WTC11 (cell line): ENCODE results near the gene RPL27. TPM values are rescaled to one million over a fixed set of nuclear protein-coding genes. Genes with fewer than 3 reads are reported as not detected.

Source experiments
- ATAC-seq: fragments of 200-7000 bp; cut with Tn5 transposase; 2 replicates; pipeline ENCODE4 v1.10.0; 2021; ENCODE audit warnings: mild to moderate bottlenecking, moderate library complexity
- CTCF ChIA-PET: fragments of 300-600 bp; sonication (Branson Sonifier 250); formaldehyde crosslinking; loops from one replicate; lab custom pipeline; 2021; ENCODE audit warnings: antibody characterized with exemption; lab: Charles Lee
- POLR2A ChIA-PET: fragments of 350-600 bp; sonication (Branson Sonifier 250); formaldehyde crosslinking; loops from one replicate; lab custom pipeline; 2021; ENCODE audit warnings: antibody characterized with exemption; lab: Charles Lee
- DNase-seq: peaks from one replicate; pipeline ENCODE4 v3.0.0; 2021; ENCODE audit warnings: low spot score
- H3K27ac Mint-ChIP-seq: 2 replicates; pipeline ENCODE4 v1.8.0; 2021; ENCODE audit warnings: mixed read lengths
- H3K27me3 Mint-ChIP-seq: 2 replicates; pipeline ENCODE4 v1.8.0; 2021; ENCODE audit warnings: low read depth, mild to moderate bottlenecking, moderate library complexity, mixed read lengths
- H3K36me3 Mint-ChIP-seq: 2 replicates; pipeline ENCODE4 v1.8.0; 2021; ENCODE audit warnings: mixed read lengths
- H3K4me1 Mint-ChIP-seq: 2 replicates; pipeline ENCODE4 v1.8.0; 2022; ENCODE audit warnings: mixed read lengths
- H3K4me3 Mint-ChIP-seq: 2 replicates; pipeline ENCODE4 v1.8.0; 2021; ENCODE audit warnings: mild to moderate bottlenecking, moderate library complexity, mixed read lengths
- H3K9me3 Mint-ChIP-seq: 2 replicates; pipeline ENCODE4 v1.8.0; 2021; ENCODE audit warnings: mixed read lengths
- ATF2 ChIP-seq: sonication (generic); formaldehyde crosslinking; IDR thresholded peaks from 2 replicates; pipeline ENCODE4 v1.8.1; 2022; ENCODE audit warnings: low read depth, missing genetic modification reagents, borderline replicate concordance
- CBFB ChIP-seq: sonication (generic); formaldehyde crosslinking; IDR thresholded peaks from 2 replicates; pipeline ENCODE4 v1.8.1; 2022; ENCODE audit warnings: mild to moderate bottlenecking, low read depth, missing genetic modification reagents
- CTCF ChIP-seq: fragments of 200-600 bp; IDR thresholded peaks from 2 replicates; pipeline ENCODE4 v1.8.0; 2022; ENCODE audit warnings: antibody characterized with exemption
- E2F1 ChIP-seq: sonication (generic); formaldehyde crosslinking; IDR thresholded peaks from 2 replicates; pipeline ENCODE4 v1.8.0; 2022; ENCODE audit warnings: mild to moderate bottlenecking, missing genetic modification reagents
- ELF4 ChIP-seq: sonication (generic); formaldehyde crosslinking; IDR thresholded peaks from 2 replicates; pipeline ENCODE4 v1.8.1; 2022; ENCODE audit warnings: low read depth, mild to moderate bottlenecking, moderate library complexity, missing genetic modification reagents
- ETV6 ChIP-seq: sonication (generic); formaldehyde crosslinking; IDR thresholded peaks from 2 replicates; pipeline ENCODE4 v1.8.1; 2022; ENCODE audit warnings: mild to moderate bottlenecking, missing genetic modification reagents
- FOXJ3 ChIP-seq: sonication (generic); formaldehyde crosslinking; IDR thresholded peaks from 2 replicates; pipeline ENCODE4 v1.9.0; 2021; ENCODE audit warnings: missing genetic modification reagents, mild to moderate bottlenecking, borderline replicate concordance
- IRF1 ChIP-seq: sonication (generic); formaldehyde crosslinking; IDR thresholded peaks from 2 replicates; pipeline ENCODE4 v1.8.0; 2023; ENCODE audit warnings: missing genetic modification reagents
- IRF2 ChIP-seq: sonication (generic); formaldehyde crosslinking; IDR thresholded peaks from 2 replicates; pipeline ENCODE4 v1.8.0; 2022; ENCODE audit warnings: low read depth, missing genetic modification reagents, borderline replicate concordance
- JUN ChIP-seq: sonication (generic); formaldehyde crosslinking; IDR thresholded peaks from 2 replicates; pipeline ENCODE4 v1.8.0; 2023; ENCODE audit warnings: mild to moderate bottlenecking, missing genetic modification reagents
- MXD4 ChIP-seq: fragments of 250-450 bp; sonication (Bioruptor Pico); IDR thresholded peaks from 2 replicates; pipeline ENCODE4 v1.8.0; 2021; ENCODE audit warnings: mild to moderate bottlenecking, moderate library complexity, borderline replicate concordance
- MYBL2 ChIP-seq: sonication (generic); formaldehyde crosslinking; IDR thresholded peaks from 2 replicates; pipeline ENCODE4 v1.8.1; 2023; ENCODE audit warnings: mild to moderate bottlenecking, moderate library complexity, missing genetic modification reagents
- SOX15 ChIP-seq: fragments of 250-450 bp; sonication (Bioruptor Pico); IDR thresholded peaks from 2 replicates; pipeline ENCODE4 v1.9.0; 2021; ENCODE audit warnings: mild to moderate bottlenecking
- TEAD1 ChIP-seq: sonication (generic); formaldehyde crosslinking; IDR thresholded peaks from 2 replicates; pipeline ENCODE4 v1.8.0; 2022; ENCODE audit warnings: mild to moderate bottlenecking, missing genetic modification reagents
- TP53 ChIP-seq: sonication (generic); formaldehyde crosslinking; IDR thresholded peaks from 2 replicates; pipeline ENCODE4 v1.8.1; 2023; ENCODE audit warnings: mild to moderate bottlenecking, missing genetic modification reagents
- ZNF121 ChIP-seq: sonication (generic); formaldehyde crosslinking; IDR thresholded peaks from 2 replicates; pipeline ENCODE4 v1.8.0; 2023; ENCODE audit warnings: missing genetic modification reagents
- ZNF219 ChIP-seq: sonication (generic); formaldehyde crosslinking; IDR thresholded peaks from 2 replicates; pipeline ENCODE4 v1.8.0; 2023; ENCODE audit warnings: missing genetic modification reagents, mild to moderate bottlenecking, borderline replicate concordance
- ZNF232 ChIP-seq: sonication (generic); formaldehyde crosslinking; IDR thresholded peaks from 2 replicates; pipeline ENCODE4 v1.8.0; 2022; ENCODE audit warnings: mild to moderate bottlenecking, missing genetic modification reagents
- ZNF281 ChIP-seq: sonication (generic); formaldehyde crosslinking; IDR thresholded peaks from 2 replicates; pipeline ENCODE4 v1.8.0; 2023; ENCODE audit warnings: mild to moderate bottlenecking, missing genetic modification reagents
- ZNF396 ChIP-seq: fragments of 250-450 bp; sonication (Bioruptor Pico); IDR thresholded peaks from 2 replicates; pipeline ENCODE4 v1.8.0; 2021; ENCODE audit warnings: mild to moderate bottlenecking, moderate library complexity, borderline replicate concordance
- ZNF416 ChIP-seq: fragments of 250-450 bp; sonication (Bioruptor Pico); IDR thresholded peaks from 2 replicates; pipeline ENCODE4 v1.9.0; 2021; ENCODE audit warnings: mild to moderate bottlenecking, inconsistent platforms
- ZNF423 ChIP-seq: fragments of 250-450 bp; sonication (Bioruptor Pico); IDR thresholded peaks from 2 replicates; pipeline ENCODE4 v2.1.2; 2022; ENCODE audit warnings: mild to moderate bottlenecking, moderate library complexity
- ZSCAN18 ChIP-seq: fragments of 250-450 bp; sonication (Bioruptor Pico); IDR thresholded peaks from 2 replicates; pipeline ENCODE4 v2.1.2; 2022; ENCODE audit warnings: mild to moderate bottlenecking, moderate library complexity
- total RNA-seq: library from RNA; stranded (reverse); gene quantifications from 3 replicates; pipeline ENCODE4 v1.2.3, GENCODE V29; 2021

RPL27 gene
- total RNA-seq, 1 experiment from 2014 or later: 1,391 TPM

GRCh38 chr17:43016216-43016615 lies 18.0 kb downstream of the RPL27 start:
- ChIA-PET POLR2A (no interaction called here), CTCF (interaction anchor here (0.9 kb wide), 1 partner anchor 18 kb away, joined by 3 read pairs; the partner anchor contains the start of gene RPL27)
- peaks cover 47% of the 10 kb centered on the region for H3K4me1 Mint-ChIP-seq
- no peaks in the 10 kb centered on the region for H3K27me3 Mint-ChIP-seq
- no peak for ATAC-seq
- no peaks in the 10 kb centered on the region for H3K9me3 Mint-ChIP-seq
- H3K27ac Mint-ChIP-seq: no peak overlapping the region
- H3K4me3 Mint-ChIP-seq: no peak overlapping the region
- peaks cover 25% of the 10 kb centered on the region for H3K36me3 Mint-ChIP-seq
- no peak for TF ChIP-seq MXD4 (CRISPR knock-in tag)
- TF ChIP-seq ZNF219 (CRISPR knock-in tag): no peak
- TF ChIP-seq ATF2: no peak
- TF ChIP-seq CTCF: no peak
- no peak for TF ChIP-seq MYBL2 (CRISPR knock-in tag)
- no peak for TF ChIP-seq IRF1 (CRISPR knock-in tag)
- no peak for TF ChIP-seq ZNF232
- TF ChIP-seq, all 79 proteins: peak for 0
- DNase-seq: no peak

- H3K4me3 Mint-ChIP-seq: no peak overlapping the region
- CTCF ChIA-PET: interaction anchor here (1.6 kb wide), 1 partner anchor 20 kb away, joined by 6 read pairs; the partner anchor contains the start of gene RPL27
- peaks cover 25% of the 10 kb centered on the region for H3K36me3 Mint-ChIP-seq
- TF ChIP-seq ELF4 (CRISPR knock-in tag) (no peak), TEAD1 (CRISPR knock-in tag) (no peak), E2F1 (CRISPR knock-in tag) (no peak), CBFB (CRISPR knock-in tag) (no peak), IRF2 (CRISPR knock-in tag) (no peak), FOXJ3 (CRISPR knock-in tag) (no peak), ZNF232 (no peak)
- no peak overlapping the region for H3K27ac Mint-ChIP-seq
- POLR2A ChIA-PET: no interaction called here
- ATAC-seq (0 out of 2 replicates have a peak, but pooled peaks have one; percentile 2), DNase-seq (no peak)
- peaks cover 42% of the 10 kb centered on the region for H3K4me1 Mint-ChIP-seq
- no peaks in the 10 kb centered on the region for H3K27me3 Mint-ChIP-seq
- no peaks in the 10 kb centered on the region for H3K9me3 Mint-ChIP-seq
These were observed 20.0 kb downstream of the RPL27 start for GRCh38 chr17:43018008-43018853.

- H3K9me3 Mint-ChIP-seq: no peaks in the 10 kb centered on the region
- DNase-seq: no peak
- no peak for ATAC-seq
- ChIA-PET CTCF (interaction anchor here (1.0 to 1.6 kb wide), 2 partner anchors 21 kb away, joined by 5 to 6 read pairs; partner anchors contain the start of gene RPL27), POLR2A (no interaction called here)
- no peak overlapping the region for H3K4me3 Mint-ChIP-seq
- H3K27ac Mint-ChIP-seq: no peak overlapping the region
- peaks cover 25% of the 10 kb centered on the region for H3K36me3 Mint-ChIP-seq
- H3K27me3 Mint-ChIP-seq: no peaks in the 10 kb centered on the region
- H3K4me1 Mint-ChIP-seq: peaks cover 37% of the 10 kb centered on the region
- TF ChIP-seq ZNF416 (CRISPR knock-in tag) (no peak), ZNF396 (no peak), TEAD1 (CRISPR knock-in tag) (no peak), MXD4 (CRISPR knock-in tag) (no peak), MYBL2 (CRISPR knock-in tag) (no peak), ZNF281 (CRISPR knock-in tag) (no peak), ZSCAN18 (CRISPR knock-in tag) (no peak), SOX15 (CRISPR knock-in tag) (no peak), ZNF121 (CRISPR knock-in tag) (no peak), ZNF423 (CRISPR knock-in tag) (no peak), TP53 (no peak), JUN (CRISPR knock-in tag) (no peak), ETV6 (CRISPR knock-in tag) (no peak)
These were observed 20.7 kb downstream of the RPL27 start for GRCh38 chr17:43018932-43019331.
